Endodermal cell (in vitro differentiated cells): ENCODE results near the gene AJAP1. TPM values are rescaled to one million over a fixed set of nuclear protein-coding genes. Genes with fewer than 3 reads are reported as not detected.

Experiments used
- DNase-seq: peaks from one replicate; pipeline ENCODE4 v3.0.0-alpha.2; 2017
- H3K27ac ChIP-seq: 2 replicates; pipeline ENCODE4 v1.5.1; 2013; ENCODE audit warnings: mild to moderate bottlenecking, low read depth, low read length, moderate library complexity
- H3K27me3 ChIP-seq: 2 replicates; pipeline ENCODE4 v1.6.1; 2013; ENCODE audit warnings: mild to moderate bottlenecking, low read length, moderate library complexity; ENCODE audit not compliant: insufficient read depth, control insufficient read depth, poor library complexity, severe bottlenecking
- H3K36me3 ChIP-seq: 2 replicates; pipeline ENCODE4 v1.7.0; 2013; ENCODE audit warnings: mild to moderate bottlenecking, low read length, moderate library complexity; ENCODE audit not compliant: control insufficient read depth, insufficient read depth
- H3K4me1 ChIP-seq: one replicate; pipeline ENCODE4 v1.7.0; 2013; ENCODE audit warnings: low read length; ENCODE audit not compliant: control insufficient read depth, insufficient read depth
- H3K4me3 ChIP-seq: 2 replicates; pipeline ENCODE4 v1.5.1; 2013; ENCODE audit warnings: mild to moderate bottlenecking, low read length, moderate library complexity
- H3K9ac ChIP-seq: 2 replicates; pipeline ENCODE4 v1.6.1; 2013; ENCODE audit warnings: mild to moderate bottlenecking, low read length, moderate library complexity; ENCODE audit not compliant: poor library complexity, severe bottlenecking; ENCODE audit errors: extremely low read depth
- H3K9me3 ChIP-seq: 2 replicates; pipeline ENCODE4 v1.6.1; 2013; ENCODE audit warnings: mild to moderate bottlenecking, low read length, moderate library complexity; ENCODE audit not compliant: control insufficient read depth
- H3K27ac Mint-ChIP-seq: 2 replicates; pipeline ENCODE4 v1.8.0; 2020; ENCODE audit warnings: mixed read lengths
- H3K27me3 Mint-ChIP-seq: 2 replicates; pipeline ENCODE4 v1.8.0; 2021; ENCODE audit warnings: mild to moderate bottlenecking, mixed read lengths; ENCODE audit not compliant: insufficient read depth
- H3K36me3 Mint-ChIP-seq: 2 replicates; pipeline ENCODE4 v1.8.0; 2020; ENCODE audit warnings: low read depth, mixed read lengths
- H3K4me1 Mint-ChIP-seq: 2 replicates; pipeline ENCODE4 v1.8.0; 2020; ENCODE audit warnings: mixed read lengths
- H3K4me3 Mint-ChIP-seq: 2 replicates; pipeline ENCODE4 v1.8.0; 2020; ENCODE audit warnings: mild to moderate bottlenecking, moderate library complexity, mixed read lengths
- H3K9me3 Mint-ChIP-seq: 2 replicates; pipeline ENCODE4 v1.8.0; 2020; ENCODE audit warnings: mild to moderate bottlenecking, mixed read lengths
- CTCF ChIP-seq: fragments of 200-600 bp; sonication (generic); conservative IDR thresholded peaks from 2 replicates; pipeline ENCODE4 v1.5.0; 2021; ENCODE audit warnings: antibody characterized with exemption, mild to moderate bottlenecking
- WGBS, 2 experiments: methylation state at CpG; one replicate each; pipeline versions ENCODE4 v1.1.5 to v1.1.7; 2013; ENCODE audit warnings: missing lambda C conversion rate in 2 of 2, mixed read lengths in 1 of 2; ENCODE audit not compliant: insufficient coverage in 1 of 2, insufficient read length in 1 of 2; 5-methylcytosine and 5-hydroxymethylcytosine counted together
- total RNA-seq, 2 donors: library from RNA; stranded (reverse); fragmentation: NEBNext Ultra II Directional in 1 of 2; extraction: Animal tissue kit (Norgen Biotek cat#: 25700) in 1 of 2; gene quantifications; 2 replicates in 1 of 2; 3 replicates in 1 of 2; pipeline ENCODE4 v1.2.1, GENCODE V29; 2021

Gene AJAP1
- total RNA-seq, 2 donors from 2014 or later: 19.4 to 22.1 TPM

- Histone ChIP-seq H3K9me3 (no peaks in the 10 kb centered on the region), H3K27me3 (peaks cover 10% of the 10 kb centered on the region), H3K36me3 (no peaks in the 10 kb centered on the region), H3K9ac (no peak overlapping the region), H3K4me1 (peaks cover 9% of the 10 kb centered on the region), H3K4me3 (no peak overlapping the region), H3K27ac (no peak overlapping the region)
- no peak for TF ChIP-seq CTCF
- Mint-ChIP-seq H3K36me3 (no peaks in the 10 kb centered on the region), H3K27me3 (peaks cover 11% of the 10 kb centered on the region), H3K27ac (no peak overlapping the region), H3K4me1 (peaks cover 7% of the 10 kb centered on the region), H3K4me3 (no peak overlapping the region), H3K9me3 (no peaks in the 10 kb centered on the region)
- DNase-seq: no peak
- WGBS, 2 experiments: 88 to 92% methylated on average over 2 of the region's 2 CpGs
Measured at GRCh38 chr1:4648657-4649056, 5.8 kb upstream of the AJAP1 start.

- peaks cover 7% of the 10 kb centered on the region for H3K4me1 Mint-ChIP-seq
- Histone ChIP-seq H3K9ac (no peak overlapping the region), H3K36me3 (no peaks in the 10 kb centered on the region), H3K4me1 (peaks cover 9% of the 10 kb centered on the region), H3K4me3 (no peak overlapping the region), H3K27me3 (peaks cover 15% of the 10 kb centered on the region), H3K27ac (no peak overlapping the region), H3K9me3 (no peaks in the 10 kb centered on the region)
- no peak for TF ChIP-seq CTCF
- no peaks in the 10 kb centered on the region for H3K9me3 Mint-ChIP-seq
- 26 to 42% methylated on average over 3 to 8 of the region's 8 CpGs for WGBS, 2 experiments
- H3K27ac Mint-ChIP-seq: no peak overlapping the region
- peak; percentile 72 for DNase-seq
- peaks cover 17% of the 10 kb centered on the region for H3K27me3 Mint-ChIP-seq
- no peak overlapping the region for H3K4me3 Mint-ChIP-seq
- no peaks in the 10 kb centered on the region for H3K36me3 Mint-ChIP-seq
Measured at GRCh38 chr1:4650481-4650880, 3.9 kb upstream of the AJAP1 start.

- Mint-ChIP-seq H3K4me3 (no peak overlapping the region), H3K27ac (peak overlapping the region; percentile 9), H3K4me1 (peaks cover 7% of the 10 kb centered on the region), H3K27me3 (peaks cover 17% of the 10 kb centered on the region), H3K9me3 (no peaks in the 10 kb centered on the region), H3K36me3 (no peaks in the 10 kb centered on the region)
- 26 to 42% methylated on average over 3 to 8 of the region's 8 CpGs for WGBS, 2 experiments
- peak; percentile 83 for DNase-seq
- Histone ChIP-seq H3K4me1 (peaks cover 9% of the 10 kb centered on the region), H3K9ac (no peak overlapping the region), H3K4me3 (no peak overlapping the region), H3K27me3 (peaks cover 15% of the 10 kb centered on the region), H3K9me3 (no peaks in the 10 kb centered on the region), H3K27ac (no peak overlapping the region), H3K36me3 (no peaks in the 10 kb centered on the region)
- TF ChIP-seq CTCF: no peak
Measured at GRCh38 chr1:4650981-4651380, 3.4 kb upstream of the AJAP1 start.
